HepG2 (cell line): ENCODE data around the gene GPR65. TPM values are rescaled to one million over a fixed set of nuclear protein-coding genes. Genes with fewer than 3 reads are reported as not detected.

Experiments used
- ATAC-seq: fragments of 200-7000 bp; cut with Tn5 transposase; 3 replicates; pipeline ENCODE4 v1.9.1; 2020; ENCODE audit warnings: mild to moderate bottlenecking, moderate library complexity
- BruUV-seq: library from RNA; stranded (reverse); fragments of 400-500 nt; replicated peaks from 2 replicates; lab custom pipeline; 2021; lab: Mats Ljungman, UMichigan
- CTCF ChIA-PET: fragments of 300-600 bp; formaldehyde crosslinking; extraction: SDS; loops from one replicate; lab custom pipeline; 2021; ENCODE audit warnings: low total read pairs, inconsistent platforms, low intra/inter-chr PET ratio; lab: Yijun Ruan, JAX
- POLR2A ChIA-PET: fragments of 350-600 bp; sonication (Branson Sonifier 250); formaldehyde crosslinking; loops from one replicate; lab custom pipeline; 2020; ENCODE audit warnings: antibody characterized with exemption, inconsistent platforms; lab: Yijun Ruan, JAX
- DNase-seq: peaks from one replicate; pipeline ENCODE4 v3.0.0-alpha.2; 2015; ENCODE audit warnings: low spot score
- FAIRE-seq: peaks from 3 replicates; lab custom pipeline; 2011; peaks lifted over from hg19 to GRCh38; lab: Jason Lieb, UNC
- H2AFZ ChIP-seq: one replicate; pipeline ENCODE4 v1.6.1; 2011; ENCODE audit warnings: low read length, inconsistent platforms
- H3K27ac ChIP-seq: fragments of 300-600 bp; 3 replicates; pipeline ENCODE4 v1.8.0; 2011; ENCODE audit warnings: mixed run types, mild to moderate bottlenecking, mixed read lengths, low read length, inconsistent platforms; ENCODE audit not compliant: insufficient read depth; ENCODE audit errors: extremely low read length
- H3K27me3 ChIP-seq, 2 experiments: fragments of 200-600 bp in 1 of 2; 2 replicates in 1 of 2; 3 replicates in 1 of 2; pipeline versions ENCODE4 v1.6.0 to v1.8.0; 2011; ENCODE audit warnings: low read length in 2 of 2, mild to moderate bottlenecking in 2 of 2, moderate library complexity in 2 of 2, inconsistent platforms in 1 of 2; ENCODE audit not compliant: insufficient read depth in 2 of 2, control insufficient read depth in 1 of 2
- H3K36me3 ChIP-seq, 2 experiments: fragments of 200-600 bp in 1 of 2; replicated peaks in 1 of 2; 2 replicates in 1 of 2; 3 replicates in 1 of 2; pipeline versions ENCODE4 v1.5.1 to v1.8.0; 2011; ENCODE audit warnings: low read length in 2 of 2, inconsistent platforms in 1 of 2; ENCODE audit not compliant: insufficient read depth in 2 of 2, control insufficient read depth in 1 of 2
- H3K4me1 ChIP-seq: 2 replicates; pipeline ENCODE4 v1.5.1; 2012; ENCODE audit warnings: low read length, inconsistent platforms; ENCODE audit not compliant: insufficient read depth
- H3K4me2 ChIP-seq: 2 replicates; pipeline ENCODE4 v1.6.0; 2011; ENCODE audit warnings: low read depth, low read length, inconsistent platforms
- H3K4me3 ChIP-seq, 3 experiments: fragments of 200-600 bp in 1 of 3; sonication (generic), shearing (Covaris generic) in 1 of 3; replicated peaks in 1 of 3; 2 replicates each; pipeline ENCODE4 v1.5.1; 2011 to 2016; ENCODE audit warnings: low read length in 3 of 3, inconsistent platforms in 2 of 3, low read depth in 2 of 3, mild to moderate bottlenecking in 2 of 3, control low read depth in 1 of 3, mixed read lengths in 1 of 3; ENCODE audit not compliant: insufficient read depth in 1 of 3
- H3K79me2 ChIP-seq: one replicate; pipeline ENCODE4 v1.6.1; 2011; ENCODE audit warnings: low read length, inconsistent platforms; ENCODE audit not compliant: insufficient read depth
- H3K9ac ChIP-seq: 2 replicates; pipeline ENCODE4 v1.6.0; 2011; ENCODE audit warnings: mild to moderate bottlenecking, low read depth, low read length, inconsistent platforms; ENCODE audit not compliant: insufficient read depth
- H3K9me3 ChIP-seq: 2 replicates; pipeline ENCODE4 v1.5.1; 2012; ENCODE audit warnings: mild to moderate bottlenecking, low read length
- H4K20me1 ChIP-seq: 2 replicates; pipeline ENCODE4 v1.6.0; 2011; ENCODE audit warnings: inconsistent platforms, mild to moderate bottlenecking, low read length, moderate library complexity; ENCODE audit not compliant: insufficient read depth
- ATAD3A ChIP-seq: sonication (generic); formaldehyde crosslinking; IDR thresholded peaks from 2 replicates; pipeline ENCODE4 v1.4.0; 2020; ENCODE audit warnings: missing genetic modification reagents
- CENPX ChIP-seq: sonication (generic); formaldehyde crosslinking; IDR thresholded peaks from 2 replicates; pipeline ENCODE4 v1.9.0; 2021; ENCODE audit warnings: mild to moderate bottlenecking, missing genetic modification reagents, moderate library complexity
- CSRNP1 ChIP-seq: sonication (generic); formaldehyde crosslinking; IDR thresholded peaks from 2 replicates; pipeline ENCODE4 v1.8.1; 2023; ENCODE audit warnings: mild to moderate bottlenecking, missing genetic modification reagents
- FOXM1 ChIP-seq: sonication (generic); formaldehyde crosslinking; IDR thresholded peaks from 2 replicates; pipeline ENCODE4 v1.5.0; 2020; ENCODE audit warnings: missing genetic modification reagents
- MAF1 ChIP-seq: sonication (generic); formaldehyde crosslinking; IDR thresholded peaks from 2 replicates; pipeline ENCODE4 v1.5.0; 2020; ENCODE audit warnings: missing genetic modification reagents, borderline replicate concordance
- REL ChIP-seq: sonication (generic); formaldehyde crosslinking; conservative IDR thresholded peaks from 2 replicates; pipeline ENCODE4 v1.8.0; 2022; ENCODE audit warnings: mild to moderate bottlenecking, missing genetic modification reagents, moderate library complexity
- SMARCC2 ChIP-seq: fragments of 450-650 bp; IDR thresholded peaks from 2 replicates; pipeline ENCODE4 v1.6.1; 2017; ENCODE audit warnings: antibody characterized with exemption, mild to moderate bottlenecking
- TBX3 ChIP-seq: fragments of 450-650 bp; IDR thresholded peaks from 2 replicates; pipeline ENCODE4 v1.6.1; 2017; ENCODE audit warnings: antibody characterized with exemption, mild to moderate bottlenecking, inconsistent platforms, borderline replicate concordance
- ZBTB38 ChIP-seq: sonication (generic); formaldehyde crosslinking; IDR thresholded peaks from 2 replicates; pipeline ENCODE4 v1.5.1; 2020; ENCODE audit warnings: mild to moderate bottlenecking, missing genetic modification reagents
- ZBTB4 ChIP-seq: sonication (generic); formaldehyde crosslinking; IDR thresholded peaks from 2 replicates; pipeline ENCODE4 v1.4.0; 2020; ENCODE audit warnings: missing genetic modification reagents, mild to moderate bottlenecking, borderline replicate concordance
- ZFAT ChIP-seq: sonication (generic); formaldehyde crosslinking; conservative IDR thresholded peaks from 2 replicates; pipeline ENCODE4 v1.8.1; 2023; ENCODE audit warnings: missing genetic modification reagents, inconsistent platforms
- ZNF256 ChIP-seq: sonication (generic); formaldehyde crosslinking; conservative IDR thresholded peaks from 2 replicates; pipeline ENCODE4 v1.4.0; 2020; ENCODE audit warnings: missing genetic modification reagents
- ZNF460 ChIP-seq: sonication (generic); formaldehyde crosslinking; IDR thresholded peaks from 2 replicates; pipeline ENCODE4 v1.5.1; 2020; ENCODE audit warnings: missing genetic modification reagents, mild to moderate bottlenecking, borderline replicate concordance
- ZNF788 ChIP-seq: sonication (generic); formaldehyde crosslinking; IDR thresholded peaks from 2 replicates; pipeline ENCODE4 v1.5.0; 2020; ENCODE audit warnings: mild to moderate bottlenecking, missing genetic modification reagents, borderline replicate concordance
- ZSCAN22 ChIP-seq: sonication (generic); formaldehyde crosslinking; IDR thresholded peaks from 2 replicates; pipeline ENCODE4 v1.4.0; 2020; ENCODE audit warnings: mild to moderate bottlenecking, missing genetic modification reagents
- WGBS: methylation state at CpG from one replicate; pipeline ENCODE4 v1.1.6; 2017; ENCODE audit warnings: low lambda C conversion rate; 5-methylcytosine and 5-hydroxymethylcytosine counted together
- in situ Hi-C: cut with HindIII; loops from 2 replicates; pipeline ENCODE4 v1.10.0; 2017; ENCODE audit warnings: low pct_unique_long_range_greater_than_20kb; ENCODE audit not compliant: extremely low pct_ligation_motif_present
- intact Hi-C: fragments of 100-400 bp; cut with micrococcal nuclease; formaldehyde crosslinking; loops from one replicate; pipeline ENCODE4 v1.10.0; 2022; ENCODE audit not compliant: unreplicated experiment
- polyA plus RNA-seq, 8 experiments: library from polyadenylated mRNA; depleted of rRNA in 3 of 8; stranded (reverse) in 7 of 8; unstranded in 1 of 8; fragments of >200 nt; fragmentation: Illumina TruSeq in 4 of 8; extraction: Trizol in 4 of 8; gene quantifications; 2 replicates each; pipeline versions ENCODE4 v1.2.1 to v1.2.3, GENCODE V29; 2011 to 2016; ENCODE audit warnings: low read depth in 4 of 8, missing spikeins in 1 of 8, mixed read lengths in 1 of 8; ENCODE audit not compliant: insufficient read depth in 1 of 8
- total RNA-seq, 5 experiments: library from RNA; depleted of rRNA; stranded (reverse); fragments of >200 nt; fragmentation: Illumina TruSeq; extraction: Trizol; gene quantifications; 2 replicates each; pipeline ENCODE4 v1.2.3, GENCODE V29; 2016; ENCODE audit warnings: low read depth in 1 of 5

Gene GPR65
- total and polyA plus RNA-seq, 2 of the 13 experiments (the other 11 are each of a cell fraction or from before 2014, with no cell fraction given): not detected

DNA sequence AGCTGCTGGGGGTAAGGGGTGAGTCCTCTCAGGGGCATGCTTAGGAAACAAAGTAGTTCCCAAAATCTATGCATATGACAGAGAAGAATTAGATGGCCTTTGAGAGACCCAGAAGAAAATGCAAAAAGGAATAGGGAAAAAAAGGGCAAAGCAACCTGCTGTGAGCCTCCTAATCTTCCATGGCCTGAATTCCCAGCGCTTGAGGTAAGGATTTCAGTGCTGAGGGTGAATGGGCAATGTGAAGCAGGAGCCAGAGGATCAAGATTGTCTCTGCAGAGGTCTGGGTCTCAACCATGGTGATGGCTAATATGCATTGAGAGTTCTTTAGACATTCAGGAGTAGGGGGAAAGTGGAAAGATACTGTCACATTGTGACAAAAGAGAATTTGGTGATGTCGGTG is 31.5 kb downstream of the GPR65 start (continued):
- no peak for TF ChIP-seq ATAD3A

DNA sequence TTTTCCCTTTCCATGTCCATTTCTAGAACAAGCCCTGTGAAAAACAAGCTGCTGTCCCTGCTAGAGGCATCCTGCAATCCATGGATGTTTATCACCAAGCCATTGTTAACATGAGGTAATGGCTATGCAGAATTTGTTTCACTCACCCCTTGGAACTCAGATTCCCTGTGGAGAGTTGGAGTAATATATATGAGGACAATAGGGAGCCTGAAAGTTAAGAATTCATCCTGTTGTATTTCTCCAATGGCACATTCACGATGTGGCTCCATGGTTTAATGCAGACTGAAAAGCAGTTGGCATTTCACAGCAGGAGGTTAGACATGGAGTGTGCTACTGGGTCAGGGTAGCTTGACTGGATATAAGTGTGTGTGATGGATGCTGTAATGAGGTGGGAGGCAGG is 32.4 kb downstream of the GPR65 start:
- H3K79me2 ChIP-seq: peaks cover 14% of the 10 kb centered on the region
- no peak overlapping the region for H2AFZ ChIP-seq
- no TSS peak for BruUV-seq
- FAIRE-seq (no peak), ATAC-seq (no peak), DNase-seq (no peak)
- peaks cover 13% of the 10 kb centered on the region for H3K4me1 ChIP-seq
- intact Hi-C loops: no loop called here
- CTCF ChIA-PET: no interaction called here
- TF ChIP-seq CSRNP1 (CRISPR knock-in tag): no peak
- TF ChIP-seq ZBTB4 (CRISPR knock-in tag): no peak
- no peak for TF ChIP-seq REL (CRISPR knock-in tag)
- TF ChIP-seq ZBTB38 (CRISPR knock-in tag): no peak
- no peak for TF ChIP-seq MAF1
- no peak for TF ChIP-seq ZNF256 (CRISPR knock-in tag)
- TF ChIP-seq ZNF788 (CRISPR knock-in tag): no peak
- no peak for TF ChIP-seq CENPX (CRISPR knock-in tag)
- no peak for TF ChIP-seq ZFAT
- TF ChIP-seq SMARCC2: no peak
- TF ChIP-seq ZNF460 (CRISPR knock-in tag): no peak
- TF ChIP-seq ZSCAN22 (CRISPR knock-in tag): no peak
- no peak for TF ChIP-seq TBX3
- TF ChIP-seq FOXM1 (CRISPR knock-in tag): no peak
- WGBS: 100% methylated on average over 1 of the region's 1 CpG
- in situ Hi-C loops: no loop called here
- no peak overlapping the region for H3K4me2 ChIP-seq
- no peak overlapping the region for H3K4me3 ChIP-seq
- no peak overlapping the region for H3K27ac ChIP-seq
- H3K9me3 ChIP-seq: no peaks in the 10 kb centered on the region
- peaks cover 11 to 30% of the 10 kb centered on the region in 2 experiments; a peak in 4 of 5 replicates for H3K36me3 ChIP-seq
- H4K20me1 ChIP-seq: no peaks in the 10 kb centered on the region
- H3K27me3 ChIP-seq: no peaks in the 10 kb centered on the region
- POLR2A ChIA-PET: no interaction called here
- no peak overlapping the region for H3K9ac ChIP-seq
